MG63 (cell line): ENCODE measurements around the gene CCL3. TPM values are rescaled to one million over a fixed set of nuclear protein-coding genes. Genes with fewer than 3 reads are reported as not detected.
"Not testable (repeated sequence)": the region's sequence is repeated elsewhere in the genome, so short reads cannot be mapped to it uniquely, and the experiment has no call there.

Experiments
- DNase-seq: peaks from one replicate; pipeline ENCODE4 v3.0.0-alpha.2; 2020
- H3K27me3 ChIP-seq: fragments of 250-450 bp; sonication (Bioruptor Pico); 2 replicates; pipeline ENCODE4 v1.5.1; 2020; ENCODE audit warnings: mild to moderate bottlenecking, moderate library complexity
- H3K36me3 ChIP-seq: fragments of 250-450 bp; sonication (Bioruptor Pico); 2 replicates; pipeline ENCODE4 v1.5.1; 2020; ENCODE audit warnings: mild to moderate bottlenecking, moderate library complexity
- H3K4me3 ChIP-seq: fragments of 250-450 bp; sonication (Bioruptor Pico); 2 replicates; pipeline ENCODE4 v1.5.1; 2020; ENCODE audit warnings: mild to moderate bottlenecking, moderate library complexity
- H3K9me3 ChIP-seq: fragments of 250-450 bp; sonication (Bioruptor Pico); 2 replicates; pipeline ENCODE4 v1.5.1; 2020; ENCODE audit warnings: mild to moderate bottlenecking, moderate library complexity
- total RNA-seq: library from RNA; depleted of rRNA; stranded (reverse); fragments of >200 nt; shearing (Covaris generic); gene quantifications from 2 replicates; pipeline ENCODE4 v1.2.3, GENCODE V29; 2014; ENCODE audit warnings: low replicate concordance

Gene CCL3
- total RNA-seq, 1 experiment from 2014 or later: not detected

GRCh38 chr17:36120221-36120620 lies 30.3 kb upstream of the CCL3 start:
- Histone ChIP-seq H3K4me3 (no peak overlapping the region), H3K36me3 (no peaks in the 10 kb centered on the region), H3K27me3 (peaks cover 3% of the 10 kb centered on the region; the same call in 1 of the 2 replicates), H3K9me3 (no peaks in the 10 kb centered on the region)
- DNase-seq: no peak

DNA sequence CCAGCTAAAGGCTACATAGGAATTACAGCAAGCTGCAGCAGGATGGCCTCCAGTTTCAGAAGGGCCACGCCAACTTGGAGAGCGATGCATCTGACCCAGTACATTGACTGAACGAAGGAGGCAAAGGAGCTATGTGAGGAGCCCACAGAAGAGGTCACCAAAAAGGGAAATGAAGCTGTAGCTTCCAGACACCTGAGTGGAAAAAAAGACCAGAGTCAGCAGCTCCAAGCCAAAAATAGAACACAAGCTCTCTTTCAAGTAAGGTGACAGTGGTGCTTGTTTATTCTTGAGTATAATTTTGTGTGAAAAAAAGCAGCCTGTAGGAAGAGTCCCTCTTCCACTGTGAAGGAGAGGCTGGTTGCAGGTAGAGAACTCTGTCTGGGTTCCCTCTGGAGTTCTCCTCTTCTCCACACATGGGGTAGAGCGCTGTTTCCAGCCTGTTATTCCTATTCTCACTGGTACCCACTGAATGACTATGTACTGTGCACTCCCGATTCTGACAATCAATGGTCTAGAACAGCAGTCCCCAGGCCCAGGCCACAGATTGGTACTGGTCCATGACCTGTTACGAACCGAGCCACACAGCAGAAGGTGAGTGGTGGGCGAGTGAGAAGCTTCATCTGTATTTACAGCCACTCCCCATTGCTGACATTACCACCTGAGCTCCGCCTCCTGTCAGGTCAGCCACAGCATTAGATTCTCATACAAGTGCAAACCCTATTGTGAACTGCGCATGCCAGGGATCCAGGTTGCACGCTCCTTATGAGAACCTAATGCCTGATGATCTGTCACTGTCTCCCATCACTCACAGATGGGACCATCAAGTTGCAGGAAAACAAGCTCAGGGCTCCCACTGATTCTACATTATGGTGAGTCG lies 28.8 kb upstream of the CCL3 start:
- Histone ChIP-seq H3K9me3 (no peaks in the 10 kb centered on the region), H3K36me3 (no peaks in the 10 kb centered on the region), H3K4me3 (no peak overlapping the region), H3K27me3 (peaks cover 3% of the 10 kb centered on the region; the same call in 1 of the 2 replicates)
- DNase-seq: no peak

GRCh38 chr17:36117505-36118382 lies 27.8 kb upstream of the CCL3 start:
- H3K36me3 ChIP-seq: no peaks in the 10 kb centered on the region
- no peak overlapping the region for H3K4me3 ChIP-seq
- peaks cover 3% of the 10 kb centered on the region; the same call in 1 of the 2 replicates for H3K27me3 ChIP-seq
- DNase-seq: no peak
- no peaks in the 10 kb centered on the region for H3K9me3 ChIP-seq

- not testable (repeated sequence) for H3K36me3 ChIP-seq, H3K27me3 ChIP-seq, DNase-seq, H3K4me3 ChIP-seq, H3K9me3 ChIP-seq
Observed at GRCh38 chr17:36115649-36115977, 25.7 kb upstream of the CCL3 start.

DNA sequence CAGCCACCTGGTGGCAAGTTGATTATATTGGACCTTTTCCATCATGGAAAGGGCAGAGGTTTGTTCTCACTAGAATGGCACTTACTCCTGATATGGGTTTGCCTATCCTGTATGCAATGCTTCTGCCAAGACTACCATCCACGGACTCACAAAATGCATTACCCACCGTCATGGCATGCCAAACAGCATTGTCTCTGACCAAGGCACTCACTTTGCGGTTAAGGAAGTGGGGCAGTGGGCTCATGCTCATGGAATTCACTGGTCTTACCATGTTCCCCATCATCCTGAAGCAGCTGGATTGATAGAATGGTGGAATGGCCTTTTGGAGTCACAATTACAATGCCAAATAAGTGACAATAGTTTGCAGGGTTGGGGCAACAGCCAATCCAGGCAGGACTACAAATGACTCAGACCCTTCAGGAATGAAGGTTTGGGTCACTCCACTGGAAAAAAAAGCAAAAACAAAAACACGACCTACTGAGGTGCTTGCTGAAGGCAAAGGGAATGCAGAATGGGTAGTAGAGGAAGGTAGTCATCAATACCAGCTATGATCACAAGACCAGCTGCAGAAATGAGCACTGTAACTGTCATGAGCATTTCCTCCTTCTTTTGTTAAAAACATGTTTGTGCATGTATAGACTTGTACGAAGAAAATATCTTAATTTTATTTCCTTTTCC lies 25.2 kb upstream of the CCL3 start:
- peak; percentile 69 for DNase-seq
- H3K27me3 ChIP-seq, H3K4me3 ChIP-seq, H3K36me3 ChIP-seq, H3K9me3 ChIP-seq: not testable (repeated sequence)

- not testable (repeated sequence) for H3K36me3 ChIP-seq, H3K4me3 ChIP-seq, H3K9me3 ChIP-seq, H3K27me3 ChIP-seq, DNase-seq
Observed at GRCh38 chr17:36113131-36113530, 23.2 kb upstream of the CCL3 start.

- Histone ChIP-seq H3K4me3 (no peak overlapping the region), H3K9me3 (peaks cover 2% of the 10 kb centered on the region), H3K36me3 (no peaks in the 10 kb centered on the region), H3K27me3 (no peaks in the 10 kb centered on the region)
- no peak for DNase-seq
Observed at GRCh38 chr17:36112572-36112971, 22.6 kb upstream of the CCL3 start.

DNA sequence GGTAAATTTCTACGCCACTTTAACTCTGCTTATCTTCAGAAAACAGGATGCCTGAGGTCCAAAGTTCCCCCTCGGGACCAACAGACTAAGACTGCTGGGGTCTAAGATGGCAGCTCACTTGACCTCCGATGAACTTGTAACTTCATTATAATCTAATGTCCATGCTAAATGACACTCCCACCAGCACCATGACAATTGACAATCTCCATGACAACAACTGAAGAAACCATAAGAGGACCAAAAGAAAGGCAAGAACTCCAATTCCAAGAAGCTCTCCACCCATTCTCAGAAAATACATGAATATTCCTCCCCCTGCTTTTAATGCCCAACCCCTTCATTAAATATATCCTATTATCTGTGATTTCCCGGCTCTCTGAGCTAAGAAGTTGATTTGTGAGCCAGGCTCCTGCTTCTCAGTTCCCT lies 21.1 kb upstream of the CCL3 start:
- H3K36me3 ChIP-seq: no peaks in the 10 kb centered on the region
- peaks cover 2% of the 10 kb centered on the region for H3K9me3 ChIP-seq
- no peak overlapping the region for H3K4me3 ChIP-seq
- no peaks in the 10 kb centered on the region for H3K27me3 ChIP-seq
- DNase-seq: no peak

GRCh38 chr17:36108265-36108664 lies 18.3 kb upstream of the CCL3 start:
- H3K27me3 ChIP-seq, DNase-seq, H3K9me3 ChIP-seq, H3K4me3 ChIP-seq, H3K36me3 ChIP-seq: not testable (repeated sequence)

GRCh38 chr17:36107660-36108059 lies 17.7 kb upstream of the CCL3 start:
- no peak for DNase-seq

DNA sequence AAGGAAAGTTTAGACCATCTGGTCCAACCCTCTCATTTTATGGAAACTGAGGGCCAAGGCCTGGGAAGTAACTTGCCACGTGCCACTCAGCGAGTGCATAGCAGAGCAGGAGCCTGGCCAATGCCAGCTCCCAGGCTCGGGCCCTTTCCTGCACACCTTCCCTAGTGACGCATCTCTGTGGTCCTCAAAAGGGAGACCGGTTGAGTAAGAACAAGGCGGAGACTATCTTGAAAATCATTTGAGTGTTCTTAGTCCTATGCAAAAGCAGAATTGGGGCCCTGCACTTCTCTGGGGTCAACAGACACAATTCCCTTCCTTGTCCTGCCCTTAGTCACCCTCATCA lies 16.5 kb upstream of the CCL3 start:
- H3K4me3 ChIP-seq: no peak overlapping the region
- no peak for DNase-seq
- no peaks in the 10 kb centered on the region for H3K27me3 ChIP-seq

More at GRCh38 chr17:36107660-36108059, 17.7 kb upstream of the CCL3 start:
- Histone ChIP-seq H3K27me3 (no peaks in the 10 kb centered on the region), H3K4me3 (no peak overlapping the region), H3K9me3 (peaks cover 2% of the 10 kb centered on the region), H3K36me3 (no peaks in the 10 kb centered on the region)

GRCh38 chr17:36105781-36106492 lies 16.0 kb upstream of the CCL3 start:
- H3K9me3 ChIP-seq: no peaks in the 10 kb centered on the region
- H3K4me3 ChIP-seq: no peak overlapping the region
- H3K27me3 ChIP-seq: no peaks in the 10 kb centered on the region
- no peak for DNase-seq
- no peaks in the 10 kb centered on the region for H3K36me3 ChIP-seq

More for the DNA sequence above, 16.5 kb upstream of the CCL3 start:
- Histone ChIP-seq H3K9me3 (no peaks in the 10 kb centered on the region), H3K36me3 (no peaks in the 10 kb centered on the region)

DNA sequence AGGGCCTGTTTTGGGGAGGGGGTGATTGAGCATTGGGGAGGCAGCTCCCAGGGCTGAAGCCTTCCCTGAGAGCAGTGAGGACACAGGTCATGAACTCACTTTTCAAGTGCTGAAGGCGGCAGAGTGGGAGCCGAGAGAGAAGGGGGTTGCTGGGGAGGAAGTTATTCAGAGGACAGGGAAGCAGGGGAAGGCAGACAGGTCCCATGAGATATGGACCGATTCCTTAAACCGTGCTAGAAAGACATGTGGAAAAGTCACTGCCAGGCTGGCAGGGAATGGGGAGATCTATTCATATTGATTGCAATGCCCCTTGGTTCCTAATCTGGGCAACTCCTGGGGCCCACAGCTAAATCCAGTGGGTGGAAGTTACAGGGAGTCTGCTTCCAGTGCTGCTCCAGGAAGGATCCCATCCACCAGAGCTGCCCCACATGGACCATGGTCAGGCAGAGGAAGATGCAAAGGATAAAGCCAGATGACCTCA lies 14.8 kb upstream of the CCL3 start:
- DNase-seq: no peak
- Histone ChIP-seq H3K36me3 (no peaks in the 10 kb centered on the region), H3K9me3 (no peaks in the 10 kb centered on the region), H3K27me3 (no peaks in the 10 kb centered on the region; the same call in 1 of the 2 replicates), H3K4me3 (no peak overlapping the region)

DNA sequence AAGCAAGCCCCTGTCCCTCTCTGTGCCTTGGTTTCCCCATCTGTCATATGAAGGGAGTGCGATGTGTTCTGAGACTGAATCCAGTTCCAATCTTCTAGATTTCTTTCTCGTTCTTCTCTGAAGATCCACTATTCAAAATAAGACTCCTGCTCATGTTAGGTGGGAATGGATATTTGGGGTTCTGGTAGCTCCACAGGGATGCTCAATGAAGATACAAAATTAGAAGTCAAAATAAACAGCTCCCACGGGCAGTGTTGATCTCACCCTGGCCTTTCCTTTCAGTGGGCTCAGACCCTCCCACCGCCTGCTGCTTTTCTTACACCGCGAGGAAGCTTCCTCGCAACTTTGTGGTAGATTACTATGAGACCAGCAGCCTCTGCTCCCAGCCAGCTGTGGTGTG lies 14.3 kb upstream of the CCL3 start:
- H3K9me3 ChIP-seq, H3K4me3 ChIP-seq, H3K36me3 ChIP-seq, DNase-seq, H3K27me3 ChIP-seq: not testable (repeated sequence)

DNA sequence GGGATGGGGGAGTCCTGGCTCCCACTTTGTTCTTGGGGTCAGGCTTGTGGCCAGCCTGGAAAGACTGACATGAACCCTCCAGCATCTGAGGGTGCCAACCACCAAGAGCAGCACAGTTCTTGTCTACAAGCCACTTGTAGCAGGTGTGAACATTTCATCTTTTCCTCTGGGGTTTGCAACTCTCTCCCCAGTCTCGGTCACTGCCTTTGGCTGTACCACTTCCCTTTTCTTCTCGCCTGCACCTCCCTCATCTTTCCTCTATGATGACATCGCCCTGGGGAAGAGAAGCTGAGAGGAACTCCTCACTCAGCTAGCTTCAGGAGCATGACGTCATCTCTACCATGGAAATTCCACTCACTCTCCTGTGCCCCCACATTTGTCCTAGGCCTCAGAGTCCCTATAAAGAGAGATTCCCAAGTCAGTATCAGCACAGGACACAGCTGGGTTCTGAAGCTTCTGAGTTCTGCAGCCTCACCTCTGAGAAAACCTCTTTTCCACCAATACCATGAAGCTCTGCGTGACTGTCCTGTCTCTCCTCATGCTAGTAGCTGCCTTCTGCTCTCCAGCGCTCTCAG lies 13.5 kb upstream of the CCL3 start, which contains the start of gene CCL4:
Gene CCL4 (plus strand): TSS at position 427 of the 575 bp plus-strand sequence. CDS start 79 bp downstream, at position 506.
- not testable (repeated sequence) for DNase-seq, H3K4me3 ChIP-seq, H3K27me3 ChIP-seq, H3K36me3 ChIP-seq, H3K9me3 ChIP-seq

GRCh38 chr17:36099004-36099403 lies 9.1 kb upstream of the CCL3 start:
- H3K27me3 ChIP-seq, H3K9me3 ChIP-seq, H3K4me3 ChIP-seq, DNase-seq, H3K36me3 ChIP-seq: not testable (repeated sequence)
